Breast epithelium (tissue), 3 donors: ENCODE results near the gene TAAR6.

Experiments used
- POLR2A ChIP-seq: fragments of 450-650 bp; IDR thresholded peaks from one replicate; pipeline ENCODE4 v1.6.1; 2016; ENCODE audit warnings: antibody characterized with exemption, mild to moderate bottlenecking, moderate library complexity
- TF ChIP-seq, protein P1 (sequence below), 3 donors: fragments of 450-650 bp; IDR thresholded peaks; one replicate each; pipeline ENCODE4 v1.5.1; 2016 to 2017; ENCODE audit warnings: antibody characterized with exemption in 3 of 3, mild to moderate bottlenecking in 3 of 3, moderate library complexity in 3 of 3

GRCh38 chr6:132520953-132521352 is 49.2 kb upstream of the TAAR6 start:
- TF ChIP-seq, protein P1, sequence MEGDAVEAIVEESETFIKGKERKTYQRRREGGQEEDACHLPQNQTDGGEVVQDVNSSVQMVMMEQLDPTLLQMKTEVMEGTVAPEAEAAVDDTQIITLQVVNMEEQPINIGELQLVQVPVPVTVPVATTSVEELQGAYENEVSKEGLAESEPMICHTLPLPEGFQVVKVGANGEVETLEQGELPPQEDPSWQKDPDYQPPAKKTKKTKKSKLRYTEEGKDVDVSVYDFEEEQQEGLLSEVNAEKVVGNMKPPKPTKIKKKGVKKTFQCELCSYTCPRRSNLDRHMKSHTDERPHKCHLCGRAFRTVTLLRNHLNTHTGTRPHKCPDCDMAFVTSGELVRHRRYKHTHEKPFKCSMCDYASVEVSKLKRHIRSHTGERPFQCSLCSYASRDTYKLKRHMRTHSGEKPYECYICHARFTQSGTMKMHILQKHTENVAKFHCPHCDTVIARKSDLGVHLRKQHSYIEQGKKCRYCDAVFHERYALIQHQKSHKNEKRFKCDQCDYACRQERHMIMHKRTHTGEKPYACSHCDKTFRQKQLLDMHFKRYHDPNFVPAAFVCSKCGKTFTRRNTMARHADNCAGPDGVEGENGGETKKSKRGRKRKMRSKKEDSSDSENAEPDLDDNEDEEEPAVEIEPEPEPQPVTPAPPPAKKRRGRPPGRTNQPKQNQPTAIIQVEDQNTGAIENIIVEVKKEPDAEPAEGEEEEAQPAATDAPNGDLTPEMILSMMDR (IDR thresholded peaks at IDR 0.05), result no peak
- no peak for TF ChIP-seq POLR2A
